Measurements from ENCODE around the gene MAML3.

The MAML3 gene

DNA sequence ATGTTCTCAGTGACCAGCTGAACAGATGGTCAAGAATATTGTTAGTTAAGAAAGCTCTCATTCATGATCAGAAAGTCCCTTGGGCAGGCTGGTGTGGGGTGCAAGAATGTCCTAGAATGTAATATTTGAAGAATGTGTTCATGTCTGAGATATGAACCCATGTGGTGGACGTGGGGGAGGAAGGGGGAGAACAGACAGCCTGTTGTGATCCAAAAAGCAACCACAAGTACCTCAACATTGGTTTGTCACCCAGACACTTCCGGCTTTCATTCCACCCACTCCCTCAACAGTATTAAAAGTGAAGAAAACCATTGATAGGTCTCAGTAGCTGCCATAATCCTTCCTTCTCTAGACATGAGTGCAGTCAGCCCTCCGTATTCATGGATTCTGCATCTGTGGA, 82.2 kb downstream of the MAML3 start:
- TF ChIP-seq FOXP2 (optimal IDR thresholded peaks at IDR 0.05; ENCODE audit: borderline replicate concordance, extremely low read depth, extremely low read length, insufficient read depth) (no peak), POLR2AphosphoS5 (IDR thresholded peaks at IDR 0.05; ENCODE audit: low read depth, low read length) (no peak), SIN3A (IDR thresholded peaks at IDR 0.05; ENCODE audit: borderline replicate concordance, insufficient read depth, low read length) (no peak), TAF1 (IDR thresholded peaks at IDR 0.05; ENCODE audit: borderline replicate concordance, insufficient read depth, low read length) (no peak)
- TF ChIP-seq, protein P1, sequence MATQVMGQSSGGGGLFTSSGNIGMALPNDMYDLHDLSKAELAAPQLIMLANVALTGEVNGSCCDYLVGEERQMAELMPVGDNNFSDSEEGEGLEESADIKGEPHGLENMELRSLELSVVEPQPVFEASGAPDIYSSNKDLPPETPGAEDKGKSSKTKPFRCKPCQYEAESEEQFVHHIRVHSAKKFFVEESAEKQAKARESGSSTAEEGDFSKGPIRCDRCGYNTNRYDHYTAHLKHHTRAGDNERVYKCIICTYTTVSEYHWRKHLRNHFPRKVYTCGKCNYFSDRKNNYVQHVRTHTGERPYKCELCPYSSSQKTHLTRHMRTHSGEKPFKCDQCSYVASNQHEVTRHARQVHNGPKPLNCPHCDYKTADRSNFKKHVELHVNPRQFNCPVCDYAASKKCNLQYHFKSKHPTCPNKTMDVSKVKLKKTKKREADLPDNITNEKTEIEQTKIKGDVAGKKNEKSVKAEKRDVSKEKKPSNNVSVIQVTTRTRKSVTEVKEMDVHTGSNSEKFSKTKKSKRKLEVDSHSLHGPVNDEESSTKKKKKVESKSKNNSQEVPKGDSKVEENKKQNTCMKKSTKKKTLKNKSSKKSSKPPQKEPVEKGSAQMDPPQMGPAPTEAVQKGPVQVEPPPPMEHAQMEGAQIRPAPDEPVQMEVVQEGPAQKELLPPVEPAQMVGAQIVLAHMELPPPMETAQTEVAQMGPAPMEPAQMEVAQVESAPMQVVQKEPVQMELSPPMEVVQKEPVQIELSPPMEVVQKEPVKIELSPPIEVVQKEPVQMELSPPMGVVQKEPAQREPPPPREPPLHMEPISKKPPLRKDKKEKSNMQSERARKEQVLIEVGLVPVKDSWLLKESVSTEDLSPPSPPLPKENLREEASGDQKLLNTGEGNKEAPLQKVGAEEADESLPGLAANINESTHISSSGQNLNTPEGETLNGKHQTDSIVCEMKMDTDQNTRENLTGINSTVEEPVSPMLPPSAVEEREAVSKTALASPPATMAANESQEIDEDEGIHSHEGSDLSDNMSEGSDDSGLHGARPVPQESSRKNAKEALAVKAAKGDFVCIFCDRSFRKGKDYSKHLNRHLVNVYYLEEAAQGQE (IDR thresholded peaks at IDR 0.05; ENCODE audit: insufficient read depth in 1 of 2, low read depth in 2 of 2, low read length in 2 of 2): no peak

DNA sequence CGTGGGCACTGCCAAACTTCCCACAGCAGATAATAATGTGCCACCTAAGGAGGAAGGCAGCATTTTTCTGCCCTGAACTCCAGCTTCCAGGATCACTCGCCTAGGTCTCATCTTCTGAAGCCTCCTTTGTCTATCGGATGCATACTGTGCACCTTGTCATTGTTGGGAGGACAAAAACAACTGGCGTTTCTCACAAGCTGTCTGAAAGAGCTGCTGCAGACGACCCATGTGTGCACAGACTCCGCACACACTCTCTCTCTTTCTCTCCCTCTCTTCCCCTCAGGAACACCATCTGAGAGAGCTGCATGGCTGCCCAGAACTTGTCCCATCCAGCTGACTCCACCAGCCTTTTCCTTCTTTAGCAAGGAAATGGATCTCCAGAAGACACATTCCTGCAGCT, 83.0 kb downstream of the MAML3 start:
- no peak for TF ChIP-seq SIN3A (IDR thresholded peaks at IDR 0.05; ENCODE audit: borderline replicate concordance, insufficient read depth, low read length)

DNA sequence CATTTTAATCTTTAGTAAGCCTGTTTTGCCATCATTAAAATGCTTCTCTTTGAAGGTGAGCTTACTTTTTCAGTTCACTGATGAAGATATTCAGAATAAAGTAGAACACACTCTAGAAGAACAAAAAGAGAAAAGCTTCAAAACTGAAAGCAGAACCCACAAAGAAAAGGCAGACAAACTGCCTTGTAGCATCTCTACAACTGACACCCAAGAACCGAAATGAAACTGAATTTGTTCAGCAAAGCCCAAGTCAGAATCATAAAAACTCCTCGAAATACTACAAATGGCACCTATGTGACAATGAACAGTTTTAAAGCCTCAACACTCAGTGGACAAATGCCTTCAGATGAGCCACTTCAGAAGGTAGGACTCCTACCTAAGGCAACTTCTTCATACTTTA, 83.6 kb downstream of the MAML3 start:
- TF ChIP-seq, protein P1 (IDR thresholded peaks at IDR 0.05; ENCODE audit: insufficient read depth in 1 of 2, low read depth in 2 of 2, low read length in 2 of 2): no peak
- TF ChIP-seq FOXP2 (optimal IDR thresholded peaks at IDR 0.05; ENCODE audit: borderline replicate concordance, extremely low read depth, extremely low read length, insufficient read depth) (no peak), SIN3A (IDR thresholded peaks at IDR 0.05; ENCODE audit: borderline replicate concordance, insufficient read depth, low read length) (no peak), TAF1 (IDR thresholded peaks at IDR 0.05; ENCODE audit: borderline replicate concordance, insufficient read depth, low read length) (no peak), POLR2AphosphoS5 (IDR thresholded peaks at IDR 0.05; ENCODE audit: low read depth, low read length) (no peak)

DNA sequence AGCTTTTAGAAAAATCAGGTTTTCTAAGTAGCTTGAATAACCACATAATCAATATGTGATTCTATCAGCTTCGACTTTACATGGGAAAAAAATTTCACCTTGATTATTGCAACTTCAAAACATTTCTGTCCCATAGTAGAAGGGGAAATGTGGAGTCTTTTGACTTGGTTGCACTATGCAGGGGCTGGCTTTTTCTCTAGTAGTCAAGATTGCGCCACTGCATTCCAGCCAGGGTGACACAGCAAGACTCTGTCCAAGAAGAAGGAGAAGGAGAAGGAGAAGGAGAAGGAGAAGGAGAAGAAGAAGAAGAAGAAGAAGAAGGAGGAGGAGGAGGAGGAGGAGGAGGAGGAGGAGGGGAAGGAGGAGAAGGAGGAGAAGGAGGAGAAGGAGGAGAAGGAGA, 84.9 kb downstream of the MAML3 start:
- TF ChIP-seq TAF1 (IDR thresholded peaks at IDR 0.05; ENCODE audit: borderline replicate concordance, insufficient read depth, low read length) (no peak), POLR2AphosphoS5 (IDR thresholded peaks at IDR 0.05; ENCODE audit: low read depth, low read length) (no peak), SIN3A (IDR thresholded peaks at IDR 0.05; ENCODE audit: borderline replicate concordance, insufficient read depth, low read length) (no peak), FOXP2 (optimal IDR thresholded peaks at IDR 0.05; ENCODE audit: borderline replicate concordance, extremely low read depth, extremely low read length, insufficient read depth) (no peak)
- TF ChIP-seq, protein P1 (IDR thresholded peaks at IDR 0.05; ENCODE audit: insufficient read depth in 1 of 2, low read depth in 2 of 2, low read length in 2 of 2): no peak

DNA sequence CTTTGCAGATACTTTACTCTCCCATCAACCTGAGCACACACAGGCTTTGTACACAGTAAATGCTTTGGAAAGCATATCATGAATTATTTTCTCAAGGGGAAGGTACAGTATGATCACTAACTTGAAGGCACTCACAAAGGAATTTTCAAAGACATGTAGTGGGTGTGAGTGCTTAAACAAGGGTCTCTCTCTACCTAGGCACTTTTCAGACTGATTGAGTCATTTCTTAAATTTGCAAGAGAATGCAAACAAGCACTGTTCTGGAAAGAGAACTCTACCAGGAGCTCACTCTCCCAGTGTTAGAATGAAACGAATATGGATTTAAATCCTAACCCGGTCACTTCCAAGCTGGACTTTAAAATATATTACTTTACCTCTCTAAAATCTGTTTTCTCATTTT, 85.7 kb downstream of the MAML3 start:
- TF ChIP-seq POLR2AphosphoS5 (IDR thresholded peaks at IDR 0.05; ENCODE audit: low read depth, low read length) (no peak), SIN3A (IDR thresholded peaks at IDR 0.05; ENCODE audit: borderline replicate concordance, insufficient read depth, low read length) (no peak), FOXP2 (optimal IDR thresholded peaks at IDR 0.05; ENCODE audit: borderline replicate concordance, extremely low read depth, extremely low read length, insufficient read depth) (no peak), TAF1 (IDR thresholded peaks at IDR 0.05; ENCODE audit: borderline replicate concordance, insufficient read depth, low read length) (no peak)
- TF ChIP-seq, protein P1 (IDR thresholded peaks at IDR 0.05; ENCODE audit: insufficient read depth in 1 of 2, low read depth in 2 of 2, low read length in 2 of 2): no peak
